ENCODE data around the gene SLC30A2.

SLC30A2 gene

GRCh38 chr1:25996966-25997827, 48.7 kb downstream of the SLC30A2 start:
- no peaks in the 10 kb centered on the region for H3K9me3 Mint-ChIP-seq
- peaks cover 7% of the 10 kb centered on the region for H3K36me3 Mint-ChIP-seq
- H3K27me3 Mint-ChIP-seq, result no peaks in the 10 kb centered on the region
- peaks cover 14% of the 10 kb centered on the region for H3K4me1 Mint-ChIP-seq
- H3K4me3 Mint-ChIP-seq, result peak overlapping the region; percentile 98
- DNase-seq (ENCODE audit: low spot score in 2 of 2), result peak in 1 of 2 donors; percentile 19
- peak overlapping the region; percentile 98 for H3K27ac Mint-ChIP-seq
- no peak for ATAC-seq (ENCODE audit: low read depth)

- DNase-seq (ENCODE audit: low spot score in 2 of 2), result no peak
- no peaks in the 10 kb centered on the region for H3K27me3 Mint-ChIP-seq
- no peak overlapping the region for H3K4me3 Mint-ChIP-seq
- H3K36me3 Mint-ChIP-seq, result peaks cover 9% of the 10 kb centered on the region
- H3K4me1 Mint-ChIP-seq, result peaks cover 19% of the 10 kb centered on the region
- H3K9me3 Mint-ChIP-seq, result no peaks in the 10 kb centered on the region
- ATAC-seq (ENCODE audit: low read depth), result no peak
- H3K27ac Mint-ChIP-seq, result no peak overlapping the region
Measured at GRCh38 chr1:25994402-25995150, 51.3 kb downstream of the SLC30A2 start.

- peaks cover 12% of the 10 kb centered on the region for H3K36me3 Mint-ChIP-seq
- DNase-seq (ENCODE audit: low spot score in 2 of 2), result no peak
- no peak for ATAC-seq (ENCODE audit: low read depth)
- no peaks in the 10 kb centered on the region for H3K27me3 Mint-ChIP-seq
- no peaks in the 10 kb centered on the region for H3K9me3 Mint-ChIP-seq
- H3K4me1 Mint-ChIP-seq, result peaks cover 19% of the 10 kb centered on the region
- H3K4me3 Mint-ChIP-seq, result no peak overlapping the region
- no peak overlapping the region for H3K27ac Mint-ChIP-seq
Measured at GRCh38 chr1:25993197-25993951, 52.5 kb downstream of the SLC30A2 start.

- Mint-ChIP-seq H3K27me3 (no peaks in the 10 kb centered on the region), H3K4me1 (peaks cover 19% of the 10 kb centered on the region), H3K36me3 (peaks cover 12% of the 10 kb centered on the region), H3K4me3 (no peak overlapping the region), H3K9me3 (no peaks in the 10 kb centered on the region), H3K27ac (no peak overlapping the region)
- no peak for ATAC-seq (ENCODE audit: low read depth)
- DNase-seq (ENCODE audit: low spot score in 2 of 2), result no peak
Measured at GRCh38 chr1:25992689-25993171, 53.2 kb downstream of the SLC30A2 start.

GRCh38 chr1:25991937-25992688, 53.8 kb downstream of the SLC30A2 start:
- no peaks in the 10 kb centered on the region for H3K27me3 Mint-ChIP-seq
- H3K9me3 Mint-ChIP-seq, result no peaks in the 10 kb centered on the region
- no peak overlapping the region for H3K27ac Mint-ChIP-seq
- DNase-seq (ENCODE audit: low spot score in 2 of 2) (no peak), ATAC-seq (ENCODE audit: low read depth) (no peak)
- H3K4me1 Mint-ChIP-seq, result peaks cover 14% of the 10 kb centered on the region
- H3K4me3 Mint-ChIP-seq, result no peak overlapping the region
- peaks cover 12% of the 10 kb centered on the region for H3K36me3 Mint-ChIP-seq

GRCh38 chr1:25990702-25991395, 55.1 kb downstream of the SLC30A2 start:
- no peaks in the 10 kb centered on the region for H3K27me3 Mint-ChIP-seq
- H3K4me1 Mint-ChIP-seq, result peaks cover 13% of the 10 kb centered on the region

GRCh38 chr1:25990251-25990650, 55.7 kb downstream of the SLC30A2 start:
- Mint-ChIP-seq H3K36me3 (peaks cover 21% of the 10 kb centered on the region), H3K4me1 (peaks cover 13% of the 10 kb centered on the region), H3K27ac (no peak overlapping the region), H3K4me3 (no peak overlapping the region), H3K9me3 (no peaks in the 10 kb centered on the region), H3K27me3 (no peaks in the 10 kb centered on the region)
- DNase-seq (ENCODE audit: low spot score in 2 of 2) (no peak), ATAC-seq (ENCODE audit: low read depth) (no peak)

More at GRCh38 chr1:25990702-25991395, 55.1 kb downstream of the SLC30A2 start:
- Mint-ChIP-seq H3K36me3 (peaks cover 16% of the 10 kb centered on the region), H3K4me3 (no peak overlapping the region), H3K27ac (no peak overlapping the region), H3K9me3 (no peaks in the 10 kb centered on the region)
- no peak for ATAC-seq (ENCODE audit: low read depth)
- DNase-seq (ENCODE audit: low spot score in 2 of 2), result no peak

- no peaks in the 10 kb centered on the region for H3K9me3 Mint-ChIP-seq
- DNase-seq (ENCODE audit: low spot score in 2 of 2) (no peak), ATAC-seq (ENCODE audit: low read depth) (no peak)
- peaks cover 13% of the 10 kb centered on the region for H3K4me1 Mint-ChIP-seq
- H3K4me3 Mint-ChIP-seq, result no peak overlapping the region
- H3K27ac Mint-ChIP-seq, result no peak overlapping the region
- peaks cover 21% of the 10 kb centered on the region for H3K36me3 Mint-ChIP-seq
- no peaks in the 10 kb centered on the region for H3K27me3 Mint-ChIP-seq
Measured at GRCh38 chr1:25989440-25990234, 56.3 kb downstream of the SLC30A2 start.

- no peak for DNase-seq (ENCODE audit: low spot score in 2 of 2)
- Mint-ChIP-seq H3K27ac (no peak overlapping the region), H3K36me3 (peaks cover 22% of the 10 kb centered on the region), H3K4me1 (peaks cover 8% of the 10 kb centered on the region), H3K27me3 (no peaks in the 10 kb centered on the region), H3K9me3 (no peaks in the 10 kb centered on the region), H3K4me3 (no peak overlapping the region)
- ATAC-seq (ENCODE audit: low read depth), result no peak
Measured at GRCh38 chr1:25987951-25988350, 58.0 kb downstream of the SLC30A2 start.

All from memory B cell (primary cell).